H1 (cell line): Measurements from ENCODE around the gene OGFR. TPM values are rescaled to one million over a fixed set of nuclear protein-coding genes. Genes with fewer than 3 reads are reported as not detected.
A peak's percentile ranks its signal among the peaks of the same experiment; 100 is the strongest.

Experiments used
- CTCF ChIA-PET: fragments of 300-600 bp; sonication (Branson Sonifier 250); formaldehyde crosslinking; loops from one replicate; lab custom pipeline; 2021; ENCODE audit not compliant: partially characterized antibody; lab: Charles Lee
- POLR2A ChIA-PET: fragments of 300-600 bp; sonication (Branson Sonifier 250); formaldehyde crosslinking; loops from one replicate; lab custom pipeline; 2021; ENCODE audit warnings: inconsistent platforms; ENCODE audit not compliant: partially characterized antibody; lab: Charles Lee
- DNase-seq, 2 experiments: peaks; one replicate each; pipeline versions ENCODE4 v3.0.0 to v3.0.0-alpha.2; 2010 to 2022; ENCODE audit warnings: low spot score in 2 of 2, low read depth in 1 of 2, mixed read lengths in 1 of 2
- FAIRE-seq: peaks from 2 replicates; lab custom pipeline; 2011; peaks lifted over from hg19 to GRCh38; lab: Jason Lieb, UNC
- H2AFZ ChIP-seq: 2 replicates; pipeline ENCODE4 v1.8.1; 2012; ENCODE audit warnings: low read length, inconsistent platforms
- H2AK5ac ChIP-seq: 2 replicates; pipeline ENCODE4 v1.6.1; 2013; ENCODE audit warnings: low read depth, low read length
- H2BK120ac ChIP-seq: replicated peaks from 2 replicates; pipeline ENCODE3; 2013; ENCODE audit warnings: low read depth, low read length, inconsistent platforms
- H2BK12ac ChIP-seq: 2 replicates; pipeline ENCODE4 v1.6.1; 2013; ENCODE audit warnings: low read depth, low read length
- H2BK15ac ChIP-seq: 2 replicates; pipeline ENCODE4 v1.6.1; 2013; ENCODE audit warnings: low read length
- H2BK20ac ChIP-seq: 2 replicates; pipeline ENCODE4 v1.6.1; 2013; ENCODE audit warnings: low read length
- H2BK5ac ChIP-seq: 2 replicates; pipeline ENCODE4 v1.6.1; 2013; ENCODE audit warnings: low read depth, low read length
- H3K14ac ChIP-seq: 2 replicates; pipeline ENCODE4 v1.6.1; 2013; ENCODE audit warnings: inconsistent platforms; ENCODE audit not compliant: insufficient read length
- H3K18ac ChIP-seq: 2 replicates; pipeline ENCODE4 v1.6.1; 2013; ENCODE audit warnings: low read length; ENCODE audit errors: extremely low read depth
- H3K23ac ChIP-seq: 2 replicates; pipeline ENCODE4 v1.6.1; 2013; ENCODE audit warnings: inconsistent platforms; ENCODE audit not compliant: insufficient read length
- H3K23me2 ChIP-seq: 2 replicates; pipeline ENCODE4 v1.6.1; 2013; ENCODE audit warnings: low read depth, low read length
- H3K27ac ChIP-seq: 2 replicates; pipeline ENCODE4 v1.6.1; 2011; ENCODE audit warnings: low read depth, low read length, inconsistent platforms
- H3K27me3 ChIP-seq, 4 experiments: replicated peaks in 1 of 4; 1 replicate in 1 of 4; 2 replicates in 3 of 4; pipeline versions ENCODE4 v1.6.1 to v1.8.1; 2011 to 2013; ENCODE audit warnings: low read length in 3 of 4, mild to moderate bottlenecking in 3 of 4, inconsistent platforms in 2 of 4, mixed read lengths in 2 of 4, moderate library complexity in 1 of 4; ENCODE audit not compliant: control insufficient read depth in 3 of 4, insufficient read depth in 3 of 4; ENCODE audit errors: extremely low read depth in 1 of 4
- H3K36me3 ChIP-seq, 4 experiments: 2 replicates each; pipeline versions ENCODE4 v1.6.1 to v1.8.1; 2011 to 2013; ENCODE audit warnings: mild to moderate bottlenecking in 4 of 4, low read length in 3 of 4, moderate library complexity in 2 of 4, control low read depth in 1 of 4, inconsistent platforms in 1 of 4; ENCODE audit not compliant: insufficient read depth in 4 of 4, control insufficient read depth in 2 of 4
- H3K4ac ChIP-seq: replicated peaks from 2 replicates; pipeline ENCODE3; 2013; ENCODE audit warnings: low read length, low read depth, mixed read lengths, inconsistent platforms; ENCODE audit not compliant: insufficient read length
- H3K4me1 ChIP-seq, 4 experiments: replicated peaks in 1 of 4; 1 replicate in 1 of 4; 2 replicates in 3 of 4; pipeline versions ENCODE4 v1.6.1 to v1.8.1; 2011 to 2013; ENCODE audit warnings: low read length in 3 of 4, inconsistent platforms in 2 of 4, mixed read lengths in 1 of 4; ENCODE audit not compliant: insufficient read depth in 4 of 4, control insufficient read depth in 3 of 4
- H3K4me2 ChIP-seq, 2 experiments: 2 replicates each; pipeline versions ENCODE4 v1.6.1 to v1.8.1; 2011 to 2013; ENCODE audit warnings: low read depth in 2 of 2, low read length in 2 of 2, control low read depth in 1 of 2, inconsistent platforms in 1 of 2, mild to moderate bottlenecking in 1 of 2; ENCODE audit not compliant: insufficient read depth in 1 of 2
- H3K4me3 ChIP-seq, 4 experiments: fragments of 200-600, 300-600 bp in 1 of 4; sonication (generic), shearing (Covaris generic), sonication (Bioruptor Twin) in 1 of 4; 2 replicates each; pipeline versions ENCODE4 v1.5.1 to v1.8.1; 2011 to 2016; ENCODE audit warnings: low read length in 4 of 4, low read depth in 3 of 4, control low read depth in 2 of 4, inconsistent platforms in 2 of 4, mild to moderate bottlenecking in 2 of 4, mixed read lengths in 1 of 4, moderate library complexity in 1 of 4; ENCODE audit not compliant: insufficient read depth in 2 of 4; ENCODE audit errors: extremely low read depth in 1 of 4
- H3K56ac ChIP-seq: replicated peaks from 2 replicates; pipeline ENCODE3; 2013; ENCODE audit warnings: low read depth, mild to moderate bottlenecking, mixed read lengths, low read length, inconsistent platforms; ENCODE audit not compliant: insufficient read length
- H3K79me1 ChIP-seq: 2 replicates; pipeline ENCODE4 v1.6.1; 2013; ENCODE audit warnings: low read depth, low read length, control low read depth
- H3K79me2 ChIP-seq, 2 experiments: 2 replicates each; pipeline versions ENCODE4 v1.6.1 to v1.8.1; 2012 to 2013; ENCODE audit warnings: low read length in 2 of 2, mild to moderate bottlenecking in 2 of 2, inconsistent platforms in 1 of 2; ENCODE audit not compliant: insufficient read depth in 2 of 2, control insufficient read depth in 1 of 2
- H3K9ac ChIP-seq, 4 experiments: replicated peaks in 1 of 4; 1 replicate in 1 of 4; 2 replicates in 3 of 4; pipeline versions ENCODE4 v1.6.1 to v1.8.1; 2011 to 2013; ENCODE audit warnings: low read depth in 3 of 4, low read length in 3 of 4, control low read depth in 2 of 4, mild to moderate bottlenecking in 2 of 4, moderate library complexity in 2 of 4, inconsistent platforms in 1 of 4; ENCODE audit errors: extremely low read depth in 1 of 4
- H3K9me3 ChIP-seq, 2 experiments: 2 replicates each; pipeline versions ENCODE4 v1.6.1 to v1.8.1; 2012 to 2013; ENCODE audit warnings: mild to moderate bottlenecking in 2 of 2, moderate library complexity in 2 of 2, control low read depth in 1 of 2, inconsistent platforms in 1 of 2, low read depth in 1 of 2, low read length in 1 of 2, mixed read lengths in 1 of 2; ENCODE audit not compliant: insufficient read depth in 2 of 2
- H4K20me1 ChIP-seq, 2 experiments: replicated peaks in 1 of 2; 2 replicates each; pipeline versions ENCODE3 to v1.8.1; 2011 to 2013; ENCODE audit warnings: inconsistent platforms in 2 of 2, low read length in 2 of 2, mild to moderate bottlenecking in 1 of 2; ENCODE audit not compliant: insufficient read depth in 2 of 2, control insufficient read depth in 1 of 2
- H4K5ac ChIP-seq: 2 replicates; pipeline ENCODE4 v1.6.1; 2013; ENCODE audit warnings: low read length, low read depth, mixed read lengths, inconsistent platforms; ENCODE audit not compliant: insufficient read length
- H4K8ac ChIP-seq: 2 replicates; pipeline ENCODE4 v1.8.0; 2013; ENCODE audit warnings: mild to moderate bottlenecking, moderate library complexity, low read length, inconsistent platforms; ENCODE audit not compliant: insufficient read depth; ENCODE audit errors: extremely low read depth
- H4K91ac ChIP-seq: replicated peaks from 2 replicates; pipeline ENCODE3; 2013; ENCODE audit warnings: low read length, mixed read lengths, inconsistent platforms; ENCODE audit not compliant: insufficient read length
- ASH2L ChIP-seq: fragments of 200-600, 300-600 bp; sonication (generic); IDR thresholded peaks from one replicate; pipeline ENCODE4 v1.7.1; 2017; ENCODE audit warnings: low read length
- CEBPB ChIP-seq: IDR thresholded peaks from 2 replicates; pipeline ENCODE4 v1.6.1; 2012; ENCODE audit warnings: low read depth, low read length
- E2F6 ChIP-seq: IDR thresholded peaks from 2 replicates; pipeline ENCODE4 v1.6.1; 2012; ENCODE audit warnings: inconsistent platforms
- GABPA ChIP-seq: IDR thresholded peaks from 2 replicates; pipeline ENCODE4 v1.6.1; 2011; ENCODE audit warnings: mild to moderate bottlenecking, low read length, moderate library complexity, borderline replicate concordance; ENCODE audit not compliant: insufficient read depth
- JUND ChIP-seq: IDR thresholded peaks from 2 replicates; pipeline ENCODE4 v1.6.1; 2011; ENCODE audit warnings: mild to moderate bottlenecking, improper control_type of control experiment, low read length
- RNF2 ChIP-seq: fragments of 200-900, 300-1000 bp; sonication (generic); IDR thresholded peaks from 2 replicates; pipeline ENCODE4 v1.7.1; 2016; ENCODE audit warnings: borderline replicate concordance, low read depth, mild to moderate bottlenecking, antibody characterized with exemption, low read length; ENCODE audit not compliant: poor library complexity, severe bottlenecking; ENCODE audit errors: missing control alignments
- SIX5 ChIP-seq: IDR thresholded peaks from 2 replicates; pipeline ENCODE4 v1.6.1; 2011; ENCODE audit warnings: mild to moderate bottlenecking, low read depth, low read length
- SRF ChIP-seq: IDR thresholded peaks from 2 replicates; pipeline ENCODE4 v1.6.1; 2011; ENCODE audit warnings: mild to moderate bottlenecking, low read depth, low read length, moderate library complexity
- TBP ChIP-seq: IDR thresholded peaks from 2 replicates; pipeline ENCODE4 v1.6.1; 2011; ENCODE audit warnings: low read depth, low read length, improper control_type of control experiment
- TCF12 ChIP-seq: IDR thresholded peaks from 2 replicates; pipeline ENCODE4 v1.6.1; 2011; ENCODE audit warnings: low read depth, mild to moderate bottlenecking, low read length
- WGBS, 2 experiments: shearing (Covaris generic) in 1 of 2; methylation state at CpG; one replicate each; pipeline versions ENCODE4 v1.1.6 to v1.1.7; 2013 to 2015; ENCODE audit warnings: low lambda C conversion rate in 2 of 2, mixed read lengths in 2 of 2, inconsistent platforms in 1 of 2, low coverage in 1 of 2, missing lambda C conversion rate in 1 of 2; ENCODE audit not compliant: insufficient replicate concordance in 2 of 2, insufficient coverage in 1 of 2, insufficient read length in 1 of 2; ENCODE audit errors: extremely low coverage in 1 of 2, missing lambda C conversion rate in 1 of 2; 5-methylcytosine and 5-hydroxymethylcytosine counted together
- polyA plus RNA-seq, 7 experiments: library from polyadenylated mRNA; depleted of rRNA in 3 of 7; stranded (reverse) in 5 of 7; unstranded in 2 of 7; fragments of >200 nt in 5 of 7; fragments of 200-250 nt in 2 of 7; gene quantifications; 1 replicate in 5 of 7; 2 replicates in 1 of 7; 4 replicates in 1 of 7; pipeline versions ENCODE4 v1.2.1 to v1.2.3, GENCODE V29; 2011 to 2013; ENCODE audit warnings: missing spikeins in 2 of 7, mixed read lengths in 2 of 7
- total RNA-seq: library from RNA; stranded (reverse); fragmentation: NEBNext Ultra II Directional; extraction: Animal tissue kit (Norgen Biotek cat#: 25700); gene quantifications from 2 replicates; pipeline ENCODE4 v1.2.1, GENCODE V29; 2021

The OGFR gene
- total and polyA plus RNA-seq, 2 of the 8 experiments (the other 6 are each of a cell fraction or from before 2014, with no cell fraction given): 13.9 to 25.1 TPM

- H3K18ac ChIP-seq: no peak overlapping the region
- H3K27me3 ChIP-seq: no peaks in the 10 kb centered on the region; a peak in 1 of 7 replicates
- no peak overlapping the region for H3K4me3 ChIP-seq
- 88% methylated on average over 6 of the region's 6 CpGs; no CpG with 5 or more reads in 1 of the 2 experiments for WGBS, 2 experiments
- no peak overlapping the region for H2BK12ac ChIP-seq
- no peak overlapping the region for H3K27ac ChIP-seq
- FAIRE-seq (no peak), DNase-seq (no peak)
- H3K4me1 ChIP-seq: no peaks in the 10 kb centered on the region; a peak in 3 of 7 replicates
- H3K56ac ChIP-seq: no peak overlapping the region
- no peak overlapping the region for H3K9ac ChIP-seq
- no peaks in the 10 kb centered on the region for H3K79me2 ChIP-seq
- POLR2A ChIA-PET: interaction anchor here (1.6 kb wide), 1 partner anchor 11 kb away, joined by 5 read pairs; no protein-coding TSS in a partner anchor
- H3K36me3 ChIP-seq: no peaks in the 10 kb centered on the region
- no peaks in the 10 kb centered on the region for H3K79me1 ChIP-seq
- H2BK120ac ChIP-seq: no peak overlapping the region
- no peak overlapping the region for H2BK15ac ChIP-seq
- TF ChIP-seq SIX5 (no peak), TCF12 (no peak), E2F6 (no peak), ASH2L (no peak), JUND (no peak), CEBPB (no peak), SRF (no peak), RNF2 (no peak), TBP (no peak), GABPA (no peak)
- H4K5ac ChIP-seq: no peak overlapping the region
- no peak overlapping the region for H4K91ac ChIP-seq
- H4K8ac ChIP-seq: no peak overlapping the region
- H2BK20ac ChIP-seq: no peak overlapping the region
- H3K14ac ChIP-seq: no peak overlapping the region
- H2BK5ac ChIP-seq: 0 out of 2 replicates have a peak overlapping the region, but pooled peaks have one; percentile 16
- H3K9me3 ChIP-seq: no peaks in the 10 kb centered on the region
- H2AK5ac ChIP-seq: no peak overlapping the region
- CTCF ChIA-PET: interaction anchor here (0.6 to 1.4 kb wide), 6 partner anchors 17 to 530 kb away, joined by 3 to 5 read pairs (median 4); no protein-coding TSS in a partner anchor
- no peak overlapping the region for H3K4ac ChIP-seq
- H4K20me1 ChIP-seq: peaks cover 0 to 1% of the 10 kb centered on the region in 2 experiments
- H3K23me2 ChIP-seq: no peaks in the 10 kb centered on the region
- H2AFZ ChIP-seq: no peak overlapping the region
- H3K23ac ChIP-seq: no peak overlapping the region
- no peak overlapping the region for H3K4me2 ChIP-seq
Measured at GRCh38 chr20:62761759-62762131, 42.9 kb upstream of the OGFR start.
